Trophoblast cell (in vitro differentiated cells and primary cell): ENCODE results near the gene PLAAT3.
"Not testable (repeated sequence)": the region's sequence is repeated elsewhere in the genome, so short reads cannot be mapped to it uniquely, and the experiment has no call there.

Experiments
- DNase-seq, 2 donors: peaks; one replicate each; pipeline ENCODE4 v3.0.0-alpha.2; 2016
- H2AFZ ChIP-seq: 2 replicates; pipeline ENCODE4 v1.6.1; 2013; ENCODE audit warnings: low read length, moderate library complexity, mild to moderate bottlenecking; ENCODE audit not compliant: insufficient read depth, poor library complexity
- H2AK5ac ChIP-seq: 2 replicates; pipeline ENCODE4 v1.6.1; 2013; ENCODE audit warnings: mild to moderate bottlenecking, low read length
- H2BK120ac ChIP-seq: 2 replicates; pipeline ENCODE4 v1.6.1; 2013; ENCODE audit warnings: low read length, mild to moderate bottlenecking, moderate library complexity; ENCODE audit not compliant: insufficient read depth, poor library complexity
- H2BK12ac ChIP-seq: 2 replicates; pipeline ENCODE4 v1.6.1; 2013; ENCODE audit warnings: mild to moderate bottlenecking, low read length, moderate library complexity
- H2BK5ac ChIP-seq: 2 replicates; pipeline ENCODE4 v1.6.1; 2013; ENCODE audit warnings: low read length, low read depth, moderate library complexity, mild to moderate bottlenecking; ENCODE audit not compliant: poor library complexity
- H3K14ac ChIP-seq: 2 replicates; pipeline ENCODE4 v1.6.1; 2013; ENCODE audit warnings: mild to moderate bottlenecking, low read length
- H3K18ac ChIP-seq: 2 replicates; pipeline ENCODE4 v1.6.1; 2013; ENCODE audit warnings: mild to moderate bottlenecking, low read length
- H3K23ac ChIP-seq: 2 replicates; pipeline ENCODE4 v1.6.1; 2013; ENCODE audit warnings: low read length
- H3K27ac ChIP-seq: 2 replicates; pipeline ENCODE4 v1.5.1; 2013; ENCODE audit warnings: low read depth, mild to moderate bottlenecking, inconsistent platforms, low read length, moderate library complexity
- H3K27me3 ChIP-seq: 2 replicates; pipeline ENCODE4 v1.6.1; 2013; ENCODE audit warnings: inconsistent platforms, mild to moderate bottlenecking, low read length, moderate library complexity; ENCODE audit not compliant: insufficient read depth
- H3K36me3 ChIP-seq, 2 experiments: 1 replicate in 1 of 2; 2 replicates in 1 of 2; pipeline ENCODE4 v1.6.1; 2013; ENCODE audit warnings: low read length in 2 of 2, mild to moderate bottlenecking in 2 of 2, moderate library complexity in 1 of 2; ENCODE audit not compliant: insufficient read depth in 2 of 2, control insufficient read depth in 1 of 2
- H3K4ac ChIP-seq: 2 replicates; pipeline ENCODE4 v1.6.1; 2013; ENCODE audit warnings: low read depth, mild to moderate bottlenecking, low read length, moderate library complexity
- H3K4me1 ChIP-seq, 2 experiments: 1 replicate in 1 of 2; 2 replicates in 1 of 2; pipeline ENCODE4 v1.6.1; 2013; ENCODE audit warnings: low read length in 2 of 2, mild to moderate bottlenecking in 2 of 2, moderate library complexity in 1 of 2; ENCODE audit not compliant: insufficient read depth in 2 of 2, control insufficient read depth in 1 of 2
- H3K4me2 ChIP-seq: 2 replicates; pipeline ENCODE4 v1.6.1; 2013; ENCODE audit warnings: inconsistent platforms, mild to moderate bottlenecking, low read length, moderate library complexity
- H3K4me3 ChIP-seq: 2 replicates; pipeline ENCODE4 v1.5.1; 2013; ENCODE audit warnings: mild to moderate bottlenecking, low read depth, low read length, inconsistent platforms
- H3K79me1 ChIP-seq: one replicate; pipeline ENCODE4 v1.6.1; 2013; ENCODE audit warnings: low read length
- H3K79me2 ChIP-seq: 2 replicates; pipeline ENCODE4 v1.6.1; 2013; ENCODE audit warnings: low read length, mild to moderate bottlenecking; ENCODE audit not compliant: control insufficient read depth, insufficient read depth, poor library complexity
- H3K9ac ChIP-seq: 2 replicates; pipeline ENCODE4 v1.6.1; 2013; ENCODE audit warnings: mild to moderate bottlenecking, low read length
- H3K9me3 ChIP-seq: 2 replicates; pipeline ENCODE4 v1.6.1; 2013; ENCODE audit warnings: low read depth, mild to moderate bottlenecking, control low read depth, inconsistent platforms, low read length; ENCODE audit not compliant: insufficient read depth
- H4K12ac ChIP-seq: 2 replicates; pipeline ENCODE4 v1.6.1; 2013; ENCODE audit warnings: low read depth, mild to moderate bottlenecking, low read length, moderate library complexity
- H4K8ac ChIP-seq: 2 replicates; pipeline ENCODE4 v1.6.1; 2013; ENCODE audit warnings: low read depth, mild to moderate bottlenecking, low read length, moderate library complexity
- H4K91ac ChIP-seq: one replicate; pipeline ENCODE4 v1.6.1; 2013; ENCODE audit warnings: low read depth, mild to moderate bottlenecking, low read length, moderate library complexity
- WGBS: extraction: QIAGEN DNeasy Blood & Tissue Kit; methylation state at CpG from one replicate; pipeline ENCODE4 v1.1.7; 2013; ENCODE audit warnings: missing lambda C conversion rate; ENCODE audit not compliant: insufficient read length, insufficient coverage; ENCODE audit errors: extremely low coverage; 5-methylcytosine and 5-hydroxymethylcytosine counted together

Gene PLAAT3

GRCh38 chr11:63643205-63643604 is 29.0 kb upstream of the PLAAT3 start:
- Histone ChIP-seq H3K23ac (no peak overlapping the region), H3K4ac (no peak overlapping the region), H3K36me3 (peaks cover 7% of the 10 kb centered on the region in 2 experiments), H3K4me3 (no peak overlapping the region), H4K91ac (no peak overlapping the region), H3K9me3 (no peaks in the 10 kb centered on the region), H4K12ac (no peak overlapping the region), H2AFZ (no peak overlapping the region), H2BK12ac (no peak overlapping the region), H3K79me2 (no peaks in the 10 kb centered on the region), H3K4me1 (no peaks in the 10 kb centered on the region), H2BK5ac (no peak overlapping the region), H3K18ac (no peak overlapping the region), H3K79me1 (no peaks in the 10 kb centered on the region), H4K8ac (no peak overlapping the region), H3K4me2 (no peak overlapping the region), H3K14ac (no peak overlapping the region), H2BK120ac (no peak overlapping the region), H2AK5ac (no peak overlapping the region), H3K27ac (no peak overlapping the region), H3K27me3 (no peaks in the 10 kb centered on the region), H3K9ac (no peak overlapping the region)
- no peak for DNase-seq
- no CpG with 5 or more reads among the region's 3 CpGs for WGBS

DNA sequence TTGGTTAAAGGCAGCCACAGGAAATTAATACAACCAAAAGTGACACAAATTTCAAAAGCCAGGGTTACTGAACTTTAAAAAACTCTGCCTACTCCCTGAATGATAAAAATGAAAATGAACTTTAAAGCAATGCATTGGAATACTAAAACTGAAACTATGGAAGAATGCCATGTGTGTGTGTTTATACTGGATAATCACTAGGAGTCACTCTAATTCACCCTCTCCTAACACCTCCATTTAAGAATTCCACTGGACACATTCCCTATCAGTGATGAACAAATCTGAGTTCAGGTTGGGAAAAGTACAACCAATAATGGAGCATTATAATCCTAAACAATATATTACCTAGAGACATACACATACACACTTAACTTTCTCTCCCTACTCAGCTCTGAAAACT is 27.5 kb upstream of the PLAAT3 start:
- no peak overlapping the region for H3K14ac ChIP-seq
- H4K12ac ChIP-seq = no peak overlapping the region
- no peak overlapping the region for H3K9ac ChIP-seq
- no peak overlapping the region for H3K4me3 ChIP-seq
- no peaks in the 10 kb centered on the region for H3K4me1 ChIP-seq
- no peak overlapping the region for H3K18ac ChIP-seq
- H3K27me3 ChIP-seq = no peaks in the 10 kb centered on the region
- no peak overlapping the region for H2AK5ac ChIP-seq
- H3K36me3 ChIP-seq = peaks cover 7% of the 10 kb centered on the region in 2 experiments
- no peak overlapping the region for H3K4ac ChIP-seq
- no peak overlapping the region for H2BK120ac ChIP-seq
- no peaks in the 10 kb centered on the region for H3K79me2 ChIP-seq
- H2AFZ ChIP-seq = no peak overlapping the region
- H2BK12ac ChIP-seq = no peak overlapping the region
- H3K23ac ChIP-seq = no peak overlapping the region
- H3K27ac ChIP-seq = no peak overlapping the region
- H3K9me3 ChIP-seq = no peaks in the 10 kb centered on the region
- no peak overlapping the region for H4K91ac ChIP-seq
- no peak overlapping the region for H2BK5ac ChIP-seq
- no peak overlapping the region for H4K8ac ChIP-seq
- no peaks in the 10 kb centered on the region for H3K79me1 ChIP-seq
- no peak for DNase-seq
- no peak overlapping the region for H3K4me2 ChIP-seq

GRCh38 chr11:63639199-63639832 is 25.1 kb upstream of the PLAAT3 start:
- H4K12ac ChIP-seq = no peak overlapping the region
- H3K79me2 ChIP-seq = no peaks in the 10 kb centered on the region
- H3K27ac ChIP-seq = no peak overlapping the region
- H3K4ac ChIP-seq = no peak overlapping the region
- H3K27me3 ChIP-seq = no peaks in the 10 kb centered on the region
- H2BK5ac ChIP-seq = no peak overlapping the region
- no peak overlapping the region for H4K8ac ChIP-seq
- no peak overlapping the region for H2AK5ac ChIP-seq
- H3K23ac ChIP-seq = no peak overlapping the region
- no CpG with 5 or more reads among the region's 3 CpGs for WGBS
- no peak overlapping the region for H3K9ac ChIP-seq
- H3K36me3 ChIP-seq = peaks cover 2 to 3% of the 10 kb centered on the region in 2 experiments
- no peak overlapping the region for H3K4me3 ChIP-seq
- H3K14ac ChIP-seq = no peak overlapping the region
- H3K9me3 ChIP-seq = no peaks in the 10 kb centered on the region
- H2BK12ac ChIP-seq = no peak overlapping the region
- no peaks in the 10 kb centered on the region for H3K79me1 ChIP-seq
- no peak overlapping the region for H2AFZ ChIP-seq
- no peak overlapping the region for H3K4me2 ChIP-seq
- H3K18ac ChIP-seq = no peak overlapping the region
- no peaks in the 10 kb centered on the region for H3K4me1 ChIP-seq
- peak in 1 of 2 donors; percentile 72 for DNase-seq
- H2BK120ac ChIP-seq = no peak overlapping the region
- H4K91ac ChIP-seq = no peak overlapping the region

DNA sequence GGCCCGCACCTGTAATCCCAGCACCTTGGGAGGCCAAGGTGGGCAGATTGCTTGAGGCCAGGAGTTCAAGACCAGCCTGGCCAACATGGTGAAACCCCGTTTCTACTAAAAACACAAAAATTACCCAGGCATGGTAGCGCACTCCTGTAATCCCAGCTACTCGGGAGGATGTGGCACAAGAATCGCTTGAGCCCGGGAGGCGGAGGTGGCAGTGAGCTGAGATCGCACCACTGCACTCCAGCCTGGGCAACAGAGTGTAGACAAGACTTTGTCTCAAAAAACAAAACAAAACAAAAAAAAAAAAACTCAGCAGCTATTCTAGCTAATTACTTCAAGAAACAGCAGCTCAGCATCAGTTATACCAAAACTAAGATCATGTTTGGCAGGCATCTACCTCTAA is 24.2 kb upstream of the PLAAT3 start:
- H3K79me2 ChIP-seq, H3K23ac ChIP-seq, H3K27me3 ChIP-seq, H3K27ac ChIP-seq, H2AK5ac ChIP-seq, H3K9me3 ChIP-seq, H3K4ac ChIP-seq, DNase-seq, H3K79me1 ChIP-seq, H3K4me1 ChIP-seq, H2AFZ ChIP-seq, H4K12ac ChIP-seq, H3K18ac ChIP-seq, H2BK5ac ChIP-seq, H3K9ac ChIP-seq, H3K4me3 ChIP-seq, H3K4me2 ChIP-seq, H3K14ac ChIP-seq, H2BK12ac ChIP-seq, H3K36me3 ChIP-seq, H4K8ac ChIP-seq, H2BK120ac ChIP-seq, H4K91ac ChIP-seq: not testable (repeated sequence)
- no CpG with 5 or more reads among the region's 8 CpGs for WGBS
